Large intestine (tissue), 3 donors: ENCODE results near the gene UBE2I. TPM values are rescaled to one million over a fixed set of nuclear protein-coding genes. Genes with fewer than 3 reads are reported as not detected.
A peak's percentile ranks its signal among the peaks of the same experiment; 100 is the strongest.

Source experiments
- DNase-seq, 2 donors: peaks; one replicate each; pipeline versions ENCODE4 v3.0.0 to v3.0.0-alpha.2; 2013
- H3K27ac ChIP-seq: one replicate; pipeline ENCODE4 v1.5.1; 2013; ENCODE audit warnings: low read length
- H3K27me3 ChIP-seq: 2 replicates; pipeline ENCODE4 v1.6.1; 2013; ENCODE audit warnings: low read length; ENCODE audit not compliant: control insufficient read depth, insufficient read depth
- H3K36me3 ChIP-seq: 2 replicates; pipeline ENCODE4 v1.6.1; 2013; ENCODE audit warnings: low read length; ENCODE audit not compliant: control insufficient read depth, insufficient read depth
- H3K4me1 ChIP-seq: one replicate; pipeline ENCODE4 v1.6.1; 2013; ENCODE audit warnings: low read length; ENCODE audit not compliant: control insufficient read depth, insufficient read depth
- H3K4me3 ChIP-seq: one replicate; pipeline ENCODE4 v1.5.1; 2013; ENCODE audit warnings: low read length
- H3K9me3 ChIP-seq: one replicate; pipeline ENCODE4 v1.6.1; 2013; ENCODE audit warnings: mild to moderate bottlenecking, low read depth, low read length, moderate library complexity; ENCODE audit not compliant: control insufficient read depth
- WGBS: methylation state at CpG from one replicate; pipeline ENCODE4 v1.1.5; 2013; ENCODE audit warnings: low lambda C conversion rate; ENCODE audit not compliant: insufficient coverage; 5-methylcytosine and 5-hydroxymethylcytosine counted together
- polyA plus RNA-seq: library from polyadenylated mRNA; unstranded; fragments of 120-200 nt; gene quantifications from one replicate; pipeline ENCODE4 v1.2.1, GENCODE V29; 2013

The UBE2I gene
- polyA plus RNA-seq, 1 donor, result 130 TPM

DNA sequence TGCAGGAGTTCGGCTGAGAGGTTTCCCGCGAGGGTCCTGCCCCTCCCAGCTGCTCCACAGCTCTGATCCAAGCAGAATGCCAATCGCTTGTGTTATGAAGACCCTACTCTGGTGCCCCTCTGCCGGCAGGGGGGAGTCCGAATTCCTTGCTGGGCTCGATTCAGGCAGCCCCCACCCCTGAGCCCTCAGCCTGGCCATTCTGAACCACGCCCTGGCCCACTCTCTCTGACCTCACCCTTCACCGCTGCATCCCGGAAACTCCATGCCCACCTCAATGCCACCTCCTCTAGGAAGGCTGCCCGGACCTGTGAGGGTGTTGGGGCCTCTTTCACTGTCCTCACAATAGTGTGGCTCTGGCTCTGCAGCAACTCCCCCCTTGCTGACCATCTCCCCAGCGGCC, 7.9 kb upstream of the UBE2I start:
- peaks cover 61% of the 10 kb centered on the region for H3K4me1 ChIP-seq
- H3K36me3 ChIP-seq, result no peaks in the 10 kb centered on the region
- peaks cover 6% of the 10 kb centered on the region for H3K27me3 ChIP-seq
- WGBS, result 50% methylated on average over 2 of the region's 12 CpGs
- DNase-seq, result no peak
- H3K9me3 ChIP-seq, result no peaks in the 10 kb centered on the region
- H3K4me3 ChIP-seq, result no peak overlapping the region
- no peak overlapping the region for H3K27ac ChIP-seq

DNA sequence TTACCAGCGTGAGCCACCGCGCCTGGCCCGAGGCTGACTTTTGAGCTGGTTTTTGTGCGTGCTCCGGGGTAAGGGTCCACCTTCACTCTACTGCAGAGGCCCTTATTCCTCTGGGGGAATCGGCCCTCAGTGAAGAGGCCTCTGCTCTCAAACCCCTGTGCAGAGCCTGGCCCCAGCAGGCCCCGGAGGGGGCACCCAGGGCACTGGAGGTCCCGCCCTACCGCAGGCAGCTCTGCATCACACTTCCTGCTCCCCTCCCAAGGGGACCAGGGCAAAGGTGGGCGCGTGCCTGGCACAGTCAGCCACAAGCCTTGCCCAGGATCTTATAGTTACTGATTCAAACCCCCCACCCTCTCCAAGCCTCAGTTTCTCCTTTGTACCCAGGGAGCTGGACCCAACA, 3.6 kb upstream of the UBE2I start:
- Histone ChIP-seq H3K27me3 (peaks cover under 1% of the 10 kb centered on the region), H3K4me1 (peaks cover 33% of the 10 kb centered on the region), H3K36me3 (no peaks in the 10 kb centered on the region), H3K27ac (peak overlapping the region; percentile 62), H3K4me3 (no peak overlapping the region), H3K9me3 (no peaks in the 10 kb centered on the region)
- peak; percentile 70 to 87 for DNase-seq
- WGBS, result no CpG with 5 or more reads among the region's 12 CpGs

DNA sequence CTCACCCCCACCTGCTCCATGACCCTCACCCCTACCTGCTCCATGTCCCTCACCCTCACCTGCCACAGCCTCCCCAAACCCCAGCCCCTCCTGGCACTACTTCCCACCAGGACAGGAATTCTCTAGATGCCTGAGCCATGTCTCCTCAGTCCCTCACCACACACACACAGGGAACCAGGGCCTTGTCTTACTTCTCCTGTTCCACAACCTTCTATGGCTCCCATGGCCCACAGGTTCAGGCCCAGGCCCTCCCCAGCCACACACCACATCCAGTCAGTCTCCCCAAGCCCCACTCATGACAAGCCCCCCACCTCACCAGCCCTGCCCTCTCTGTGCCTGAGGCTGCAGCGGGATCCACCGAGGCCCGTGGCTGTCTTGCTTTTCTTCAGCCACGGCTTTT, 3.1 kb upstream of the UBE2I start:
- Histone ChIP-seq H3K36me3 (no peaks in the 10 kb centered on the region), H3K27me3 (no peaks in the 10 kb centered on the region), H3K4me1 (peaks cover 32% of the 10 kb centered on the region), H3K27ac (peak overlapping the region; percentile 62), H3K9me3 (no peaks in the 10 kb centered on the region), H3K4me3 (no peak overlapping the region)
- no CpG with 5 or more reads among the region's 4 CpGs for WGBS
- no peak for DNase-seq

DNA sequence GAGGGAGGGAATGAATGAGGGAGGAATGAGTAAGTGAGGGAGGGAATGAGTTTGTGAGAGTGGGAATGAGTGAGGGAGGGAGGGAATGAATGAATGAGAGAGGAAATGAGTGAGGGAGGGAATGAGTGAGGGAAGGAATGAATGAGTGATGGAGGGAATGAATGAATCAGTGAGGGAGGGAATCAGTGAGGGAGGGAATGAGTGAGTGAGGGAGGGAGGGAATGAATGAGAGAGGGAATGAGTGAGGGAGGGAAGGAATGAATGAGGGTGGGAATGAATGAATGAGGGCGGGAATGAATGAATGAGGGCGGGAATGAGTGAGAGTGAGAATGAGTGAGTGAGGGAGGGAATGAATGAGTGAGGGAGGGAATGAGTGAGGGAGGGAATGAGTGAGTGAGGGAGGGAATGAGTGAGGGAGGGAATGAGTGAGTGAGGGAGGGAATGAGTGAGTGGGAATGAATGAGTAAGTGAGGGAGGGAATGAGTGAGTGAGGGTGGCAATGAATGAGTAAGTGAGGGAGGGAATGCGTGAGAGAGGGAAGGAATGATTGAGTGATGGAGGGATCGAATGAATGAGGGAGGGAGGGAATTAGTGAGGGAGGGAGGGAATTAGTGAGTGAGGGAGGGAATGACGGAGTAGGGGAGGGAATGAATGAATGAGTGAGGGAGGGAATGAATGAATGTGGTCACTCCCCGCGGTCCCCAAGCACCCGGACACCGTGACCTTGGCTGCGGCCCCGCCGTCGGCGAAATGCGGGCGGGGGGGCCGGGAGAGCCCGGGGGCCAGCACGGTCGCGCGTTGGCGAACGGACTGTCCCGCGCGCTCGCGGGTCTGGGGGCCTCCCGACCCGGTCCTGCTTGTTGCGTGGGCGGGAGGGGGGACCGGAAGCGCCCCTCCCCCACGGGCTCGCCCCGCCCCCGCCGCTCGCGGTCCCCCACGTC, 1.1 kb upstream of the UBE2I start:
- no peak for DNase-seq
- H3K4me1 ChIP-seq, result peaks cover 36% of the 10 kb centered on the region
- H3K27me3 ChIP-seq, result no peaks in the 10 kb centered on the region
- H3K36me3 ChIP-seq, result peaks cover 8% of the 10 kb centered on the region
- H3K4me3 ChIP-seq, result peak overlapping the region; percentile 86
- WGBS, result 39% methylated on average over 4 of the region's 43 CpGs
- H3K27ac ChIP-seq, result peak overlapping the region; percentile 37
- no peaks in the 10 kb centered on the region for H3K9me3 ChIP-seq

DNA sequence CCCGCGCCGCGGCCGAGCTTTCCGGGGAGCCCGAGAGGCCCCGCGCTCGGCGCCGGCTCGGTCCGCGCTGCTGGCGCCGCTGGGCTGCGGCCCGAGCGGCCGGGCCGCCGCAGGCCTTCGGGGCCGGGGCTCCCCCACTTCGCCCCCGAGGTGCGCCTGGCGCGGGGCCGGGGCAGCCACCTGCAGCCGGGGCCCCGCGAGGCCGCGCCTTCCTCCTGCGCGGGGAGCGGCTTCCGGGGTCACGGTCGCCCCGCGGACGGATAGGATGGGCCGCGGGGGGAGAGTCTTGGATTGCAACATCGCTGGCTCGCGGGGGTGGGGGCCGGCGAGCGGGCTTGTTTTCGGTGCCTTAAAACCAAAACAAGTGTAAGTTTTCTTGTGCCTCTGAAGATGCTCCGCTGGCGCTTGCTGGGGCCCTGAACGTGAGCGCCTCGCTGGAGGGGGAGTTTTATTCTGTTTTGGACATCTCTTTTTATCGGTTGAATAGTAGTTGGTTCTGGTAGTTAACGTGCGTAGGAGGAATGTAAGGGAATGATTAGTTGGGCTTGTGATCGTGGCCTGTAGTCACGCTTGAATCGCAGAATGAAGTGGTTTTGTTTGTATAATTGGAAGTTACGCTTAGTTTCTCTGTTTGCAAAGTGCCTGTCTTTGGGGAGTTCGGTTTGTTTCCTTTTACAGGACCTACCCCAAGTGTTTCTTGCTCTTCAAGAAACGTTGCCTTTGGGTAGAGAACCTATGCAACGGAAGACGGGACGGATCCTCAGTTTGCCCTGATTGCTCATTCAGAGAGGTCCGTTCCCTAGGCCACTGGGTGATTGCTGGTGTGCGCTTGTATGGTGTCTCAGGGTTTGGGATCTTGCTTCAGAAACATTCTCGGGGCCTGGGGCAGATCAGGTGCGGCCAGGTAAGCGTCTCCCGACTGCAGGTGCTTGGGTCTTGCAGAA, 724 bp downstream of the UBE2I start:
- H3K27ac ChIP-seq, result peak overlapping the region; percentile 97
- peaks cover 6% of the 10 kb centered on the region for H3K9me3 ChIP-seq
- H3K36me3 ChIP-seq, result peaks cover 26% of the 10 kb centered on the region
- H3K4me3 ChIP-seq, result peak overlapping the region; percentile 77
- peak in 1 of 2 donors; percentile 69 for DNase-seq
- no CpG with 5 or more reads among the region's 77 CpGs for WGBS
- no peaks in the 10 kb centered on the region for H3K27me3 ChIP-seq
- H3K4me1 ChIP-seq, result peaks cover 24% of the 10 kb centered on the region

DNA sequence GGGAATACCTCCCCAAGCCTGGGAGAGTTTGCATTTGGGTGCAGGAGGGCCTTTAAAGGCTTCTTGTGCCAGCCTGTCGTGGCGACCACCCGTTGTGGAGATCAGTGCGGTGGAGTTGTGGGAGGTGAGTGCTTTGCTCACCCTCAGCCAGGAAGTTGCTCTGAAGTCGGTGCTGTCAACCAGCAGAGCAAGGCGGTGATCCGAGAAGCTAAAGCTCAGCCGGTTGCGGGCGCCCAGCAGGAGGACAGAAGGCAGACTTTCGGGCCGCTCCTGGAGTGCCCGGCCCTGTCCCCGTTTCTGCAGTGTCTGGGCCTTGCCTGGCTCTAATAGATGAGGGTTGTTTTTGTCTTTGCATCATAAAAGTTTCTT, 1.4 kb downstream of the UBE2I start:
- peak in 1 of 2 donors; percentile 34 for DNase-seq
- H3K9me3 ChIP-seq, result peaks cover 6% of the 10 kb centered on the region
- peaks cover 18% of the 10 kb centered on the region for H3K4me1 ChIP-seq
- no peaks in the 10 kb centered on the region for H3K27me3 ChIP-seq
- peak overlapping the region; percentile 97 for H3K27ac ChIP-seq
- H3K4me3 ChIP-seq, result peak overlapping the region; percentile 77
- peaks cover 32% of the 10 kb centered on the region for H3K36me3 ChIP-seq
- WGBS, result no CpG with 5 or more reads among the region's 14 CpGs

DNA sequence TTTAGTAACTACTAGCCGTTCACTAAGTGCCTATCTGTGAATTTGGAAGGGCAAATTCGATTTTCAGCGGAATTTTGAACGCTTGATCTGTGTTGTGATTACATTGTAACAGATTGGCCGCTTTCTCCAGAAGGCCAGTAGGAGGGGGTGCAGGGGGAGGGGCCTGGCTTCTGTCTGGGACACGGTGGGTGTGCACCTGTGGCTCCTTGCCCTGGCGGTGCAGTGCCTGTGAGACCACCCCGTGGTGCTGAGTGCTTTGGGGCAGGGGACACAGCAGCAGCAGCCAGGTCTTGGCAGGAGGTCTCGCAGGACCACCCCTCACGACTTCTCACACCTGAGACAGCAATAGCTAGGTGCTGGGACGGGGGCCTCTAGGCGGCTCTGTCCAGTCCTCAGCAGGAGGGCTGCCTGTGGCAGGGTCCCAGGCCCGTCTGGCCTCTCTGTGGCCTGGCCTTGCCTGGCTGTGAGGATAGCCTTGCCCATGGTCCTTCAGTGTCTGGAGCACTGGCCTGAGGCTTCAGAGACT, 1.8 kb downstream of the UBE2I start:
- H3K4me3 ChIP-seq, result peak overlapping the region; percentile 77
- H3K27ac ChIP-seq, result peak overlapping the region; percentile 97
- peaks cover 14% of the 10 kb centered on the region for H3K4me1 ChIP-seq
- H3K36me3 ChIP-seq, result peaks cover 37% of the 10 kb centered on the region
- WGBS, result no CpG with 5 or more reads among the region's 13 CpGs
- no peaks in the 10 kb centered on the region for H3K27me3 ChIP-seq
- peaks cover 6% of the 10 kb centered on the region for H3K9me3 ChIP-seq
- DNase-seq, result no peak

DNA sequence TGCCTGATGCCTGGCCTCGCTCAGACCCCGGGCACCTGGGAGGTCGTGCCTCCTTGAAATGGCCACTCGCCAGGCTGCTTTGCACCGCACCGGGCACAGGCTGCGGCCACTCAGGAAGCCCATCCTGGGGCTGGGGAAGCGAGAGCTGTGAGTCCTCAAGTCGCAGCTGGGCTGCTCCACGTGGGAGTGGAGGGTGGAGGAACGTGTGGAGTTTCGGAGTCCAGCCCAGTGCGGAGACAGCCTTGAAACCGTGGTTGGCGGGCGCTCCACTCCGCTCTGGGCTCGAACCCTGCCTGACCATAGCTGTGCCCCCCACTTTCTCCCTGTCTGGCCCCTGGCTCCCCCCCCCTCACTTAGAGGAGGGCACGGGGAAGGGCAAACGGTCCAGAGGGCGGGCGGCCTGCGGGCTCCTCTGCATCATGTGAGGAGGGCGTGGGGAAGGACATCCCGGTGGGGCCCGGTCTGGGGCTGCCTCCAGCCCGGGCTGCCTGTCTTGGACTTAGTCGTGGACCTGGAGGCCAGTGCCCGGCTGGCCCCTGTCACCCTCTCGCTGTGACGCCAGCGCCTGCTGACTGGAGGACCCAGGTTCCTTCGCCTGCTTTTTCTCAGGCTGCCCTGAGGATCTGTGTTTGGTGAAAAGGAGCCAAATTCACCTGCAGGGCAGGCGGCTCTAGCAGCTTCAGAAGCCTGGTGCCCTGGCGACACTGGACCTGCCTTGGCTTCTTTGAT, 2.5 kb downstream of the UBE2I start:
- H3K4me3 ChIP-seq, result peak overlapping the region; percentile 77
- H3K27ac ChIP-seq, result peak overlapping the region; percentile 97
- no peaks in the 10 kb centered on the region for H3K27me3 ChIP-seq
- H3K4me1 ChIP-seq, result peaks cover 14% of the 10 kb centered on the region
- WGBS, result no CpG with 5 or more reads among the region's 35 CpGs
- DNase-seq, result peak; percentile 84 to 92
- H3K9me3 ChIP-seq, result peaks cover 6% of the 10 kb centered on the region
- H3K36me3 ChIP-seq, result peaks cover 43% of the 10 kb centered on the region

DNA sequence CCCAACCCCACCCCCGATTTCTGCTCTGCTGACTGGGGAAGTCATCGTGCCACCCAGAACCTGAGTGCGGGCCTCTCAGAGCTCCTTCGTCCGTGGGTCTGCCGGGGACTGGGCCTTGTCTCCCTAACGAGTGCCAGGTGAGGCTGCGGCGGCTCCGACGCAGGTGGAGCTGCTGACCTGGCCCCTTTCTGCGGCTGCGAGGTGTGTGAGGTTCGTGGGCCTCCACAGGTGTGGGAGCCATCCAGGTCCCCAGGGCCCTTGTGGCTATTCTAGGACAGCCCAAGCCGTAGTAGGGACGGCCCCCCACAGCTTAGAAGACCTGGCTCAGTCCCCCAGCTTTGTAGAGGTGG, 3.0 kb downstream of the UBE2I start:
- peaks cover 6% of the 10 kb centered on the region for H3K9me3 ChIP-seq
- no peak for DNase-seq
- H3K4me1 ChIP-seq, result peaks cover 14% of the 10 kb centered on the region
- H3K4me3 ChIP-seq, result peak overlapping the region; percentile 77
- no peaks in the 10 kb centered on the region for H3K27me3 ChIP-seq
- H3K27ac ChIP-seq, result peak overlapping the region; percentile 97
- H3K36me3 ChIP-seq, result peaks cover 48% of the 10 kb centered on the region
- no CpG with 5 or more reads among the region's 16 CpGs for WGBS
